ENCODE results near the gene PDE1C.
"Not testable (repeated sequence)": the region's sequence is repeated elsewhere in the genome, so short reads cannot be mapped to it uniquely, and the experiment has no call there.

The PDE1C gene

GRCh38 chr7:32089678-32090077 lies 19.5 kb upstream of the PDE1C start:
- no peak overlapping the region for H3K27ac ChIP-seq
- TF ChIP-seq, protein P1, sequence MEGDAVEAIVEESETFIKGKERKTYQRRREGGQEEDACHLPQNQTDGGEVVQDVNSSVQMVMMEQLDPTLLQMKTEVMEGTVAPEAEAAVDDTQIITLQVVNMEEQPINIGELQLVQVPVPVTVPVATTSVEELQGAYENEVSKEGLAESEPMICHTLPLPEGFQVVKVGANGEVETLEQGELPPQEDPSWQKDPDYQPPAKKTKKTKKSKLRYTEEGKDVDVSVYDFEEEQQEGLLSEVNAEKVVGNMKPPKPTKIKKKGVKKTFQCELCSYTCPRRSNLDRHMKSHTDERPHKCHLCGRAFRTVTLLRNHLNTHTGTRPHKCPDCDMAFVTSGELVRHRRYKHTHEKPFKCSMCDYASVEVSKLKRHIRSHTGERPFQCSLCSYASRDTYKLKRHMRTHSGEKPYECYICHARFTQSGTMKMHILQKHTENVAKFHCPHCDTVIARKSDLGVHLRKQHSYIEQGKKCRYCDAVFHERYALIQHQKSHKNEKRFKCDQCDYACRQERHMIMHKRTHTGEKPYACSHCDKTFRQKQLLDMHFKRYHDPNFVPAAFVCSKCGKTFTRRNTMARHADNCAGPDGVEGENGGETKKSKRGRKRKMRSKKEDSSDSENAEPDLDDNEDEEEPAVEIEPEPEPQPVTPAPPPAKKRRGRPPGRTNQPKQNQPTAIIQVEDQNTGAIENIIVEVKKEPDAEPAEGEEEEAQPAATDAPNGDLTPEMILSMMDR (conservative IDR thresholded peaks at IDR 0.05): no peak

- TF ChIP-seq, protein P1 (conservative IDR thresholded peaks at IDR 0.05): no peak
- H3K27ac ChIP-seq: no peak overlapping the region
These were observed 19.0 kb upstream of the PDE1C start for GRCh38 chr7:32089256-32089655.

DNA sequence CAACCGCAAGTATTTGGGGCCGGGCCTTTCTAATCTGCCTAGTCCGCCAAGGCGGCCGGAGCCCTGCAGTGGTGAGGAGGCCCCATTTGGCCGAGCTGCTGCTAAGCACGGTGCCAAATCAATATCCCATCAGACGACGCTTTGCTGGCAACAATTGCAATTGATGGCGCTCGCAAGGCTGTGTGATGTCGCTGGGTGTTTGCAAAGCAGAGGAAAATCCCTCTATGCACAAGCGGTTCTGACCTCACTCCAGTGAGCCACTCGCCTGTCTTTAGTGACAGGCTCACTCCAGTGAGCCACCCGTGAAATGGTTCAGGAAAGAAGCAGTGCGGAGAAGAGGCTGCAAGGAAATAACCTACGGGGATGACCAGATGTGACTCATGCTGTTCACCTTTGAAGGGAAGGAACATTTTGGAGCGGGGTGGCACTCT lies 18.3 kb upstream of the PDE1C start:
- H3K27ac ChIP-seq: no peak overlapping the region
- TF ChIP-seq, protein P1 (conservative IDR thresholded peaks at IDR 0.05): no peak

GRCh38 chr7:32079510-32079909 lies 9.3 kb upstream of the PDE1C start:
- TF ChIP-seq, protein P1 (conservative IDR thresholded peaks at IDR 0.05): no peak
- no peak overlapping the region for H3K27ac ChIP-seq

DNA sequence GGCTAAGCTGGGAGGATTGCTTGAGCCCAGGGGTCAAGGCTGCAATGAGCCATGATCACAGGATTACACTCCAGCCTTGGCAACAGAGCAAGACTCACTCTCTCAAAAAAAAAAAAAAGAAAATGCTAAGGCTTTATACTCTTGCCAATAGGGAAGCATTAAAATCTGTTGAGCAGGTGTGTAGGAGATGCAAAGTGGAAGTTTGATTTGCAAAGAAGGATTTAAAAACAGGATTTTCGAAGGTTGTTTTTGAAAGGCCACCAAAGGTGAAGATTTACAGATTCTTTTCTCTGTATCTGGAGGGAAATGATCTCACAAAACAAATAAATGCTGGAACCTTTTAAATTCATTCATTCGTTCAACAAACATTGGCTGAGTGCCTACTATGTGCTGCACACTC lies 8.6 kb upstream of the PDE1C start:
- H3K27ac ChIP-seq: no peak overlapping the region
- TF ChIP-seq, protein P1 (conservative IDR thresholded peaks at IDR 0.05): no peak

DNA sequence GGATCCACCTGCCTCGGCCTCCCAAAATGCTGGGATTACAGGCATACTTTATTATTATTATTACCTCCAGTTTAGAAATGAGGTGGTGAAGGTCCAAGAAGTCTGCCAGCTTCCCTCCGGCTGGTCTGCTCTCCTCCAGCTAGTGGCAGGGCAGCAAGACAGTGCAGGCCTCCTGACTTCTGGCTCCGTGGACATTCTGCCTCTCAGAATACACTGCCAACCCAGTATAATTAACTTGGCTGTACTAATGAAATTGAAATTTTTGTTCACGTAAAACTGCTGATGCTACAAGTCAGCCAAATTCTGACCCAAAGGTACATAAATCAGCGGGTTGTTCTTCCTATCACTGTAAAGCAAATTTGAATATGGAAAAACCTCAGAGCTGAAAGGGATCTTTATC lies 7.6 kb upstream of the PDE1C start:
- no peak overlapping the region for H3K27ac ChIP-seq
- TF ChIP-seq, protein P1 (conservative IDR thresholded peaks at IDR 0.05): no peak

DNA sequence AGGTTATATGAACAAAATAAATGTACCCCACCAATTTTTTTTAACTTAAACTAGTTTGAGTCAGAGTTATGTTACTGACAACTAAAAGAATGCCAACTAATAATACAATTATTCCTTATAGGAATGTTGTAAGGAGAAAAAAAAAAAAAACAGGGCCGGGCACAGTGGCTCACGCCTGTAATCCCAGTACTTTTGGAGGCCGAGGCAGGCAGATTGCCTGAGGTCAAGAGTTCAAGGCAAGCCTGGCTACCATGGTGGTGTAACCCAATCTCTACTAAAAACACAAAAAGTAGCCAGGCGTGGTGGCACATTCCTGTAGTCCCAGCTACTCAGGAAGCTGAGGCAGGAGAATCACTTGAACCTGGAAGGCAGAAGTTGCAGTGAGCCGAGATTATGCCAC lies 6.6 kb upstream of the PDE1C start:
- H3K27ac ChIP-seq: not testable (repeated sequence)

- TF ChIP-seq, protein P1 (conservative IDR thresholded peaks at IDR 0.05): no peak
- H3K27ac ChIP-seq: no peak overlapping the region
These were observed 5.4 kb upstream of the PDE1C start for GRCh38 chr7:32075612-32076011.

All from VCaP (cell line).